ENCODE data around the gene DARS2.
"Not testable (repeated sequence)": the region's sequence is repeated elsewhere in the genome, so short reads cannot be mapped to it uniquely, and the experiment has no call there.

The DARS2 gene, protein sequence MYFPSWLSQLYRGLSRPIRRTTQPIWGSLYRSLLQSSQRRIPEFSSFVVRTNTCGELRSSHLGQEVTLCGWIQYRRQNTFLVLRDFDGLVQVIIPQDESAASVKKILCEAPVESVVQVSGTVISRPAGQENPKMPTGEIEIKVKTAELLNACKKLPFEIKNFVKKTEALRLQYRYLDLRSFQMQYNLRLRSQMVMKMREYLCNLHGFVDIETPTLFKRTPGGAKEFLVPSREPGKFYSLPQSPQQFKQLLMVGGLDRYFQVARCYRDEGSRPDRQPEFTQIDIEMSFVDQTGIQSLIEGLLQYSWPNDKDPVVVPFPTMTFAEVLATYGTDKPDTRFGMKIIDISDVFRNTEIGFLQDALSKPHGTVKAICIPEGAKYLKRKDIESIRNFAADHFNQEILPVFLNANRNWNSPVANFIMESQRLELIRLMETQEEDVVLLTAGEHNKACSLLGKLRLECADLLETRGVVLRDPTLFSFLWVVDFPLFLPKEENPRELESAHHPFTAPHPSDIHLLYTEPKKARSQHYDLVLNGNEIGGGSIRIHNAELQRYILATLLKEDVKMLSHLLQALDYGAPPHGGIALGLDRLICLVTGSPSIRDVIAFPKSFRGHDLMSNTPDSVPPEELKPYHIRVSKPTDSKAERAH

DNA sequence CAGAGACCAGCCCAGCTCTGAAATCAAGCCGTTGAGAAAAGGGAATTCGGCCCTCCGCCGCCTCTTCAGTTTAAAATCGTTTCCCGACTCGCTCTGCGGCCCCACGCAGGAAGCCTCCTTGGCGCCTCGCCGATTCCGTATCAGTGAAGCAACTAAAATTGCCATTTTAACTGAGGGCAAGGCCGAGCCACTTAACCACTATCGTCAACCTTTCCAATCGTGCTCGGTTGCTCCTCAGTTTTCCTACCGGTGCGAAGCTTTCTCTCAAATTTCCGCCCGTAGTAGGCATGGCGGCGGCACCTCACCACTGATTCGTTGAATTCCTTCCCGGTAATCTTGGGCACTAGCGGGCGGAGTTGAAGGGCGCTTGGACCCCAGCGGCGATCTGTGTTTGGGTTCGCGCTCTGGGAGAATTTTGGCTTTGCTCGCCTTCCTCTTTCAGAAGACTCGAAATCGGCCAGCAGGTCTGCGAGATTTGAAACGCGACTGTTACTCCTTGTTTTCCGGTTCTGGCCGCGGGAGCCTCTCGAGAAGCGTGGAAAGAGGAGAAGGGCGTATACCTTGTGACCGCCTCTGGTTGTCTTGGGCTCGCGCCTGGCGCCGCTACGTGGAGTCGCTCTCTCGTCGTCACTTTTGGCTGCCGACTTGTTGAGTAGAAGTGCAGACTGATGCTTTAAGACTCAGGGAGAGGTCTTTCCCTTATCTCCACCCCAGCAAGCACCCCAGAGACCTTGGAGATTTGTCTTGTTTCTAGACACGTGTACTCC lies at the start of gene DARS2, which contains the start of gene CENPL:
DARS2 (plus strand) TSS at position 359 of the 767 bp plus-strand sequence. CDS start 557 bp downstream, outside the sequence.
CENPL (minus strand) TSS at position 569 of the 767 bp plus-strand sequence. CDS start 13,584 bp downstream, outside the sequence.
- DNase-seq, result peak; percentile 98

DNA sequence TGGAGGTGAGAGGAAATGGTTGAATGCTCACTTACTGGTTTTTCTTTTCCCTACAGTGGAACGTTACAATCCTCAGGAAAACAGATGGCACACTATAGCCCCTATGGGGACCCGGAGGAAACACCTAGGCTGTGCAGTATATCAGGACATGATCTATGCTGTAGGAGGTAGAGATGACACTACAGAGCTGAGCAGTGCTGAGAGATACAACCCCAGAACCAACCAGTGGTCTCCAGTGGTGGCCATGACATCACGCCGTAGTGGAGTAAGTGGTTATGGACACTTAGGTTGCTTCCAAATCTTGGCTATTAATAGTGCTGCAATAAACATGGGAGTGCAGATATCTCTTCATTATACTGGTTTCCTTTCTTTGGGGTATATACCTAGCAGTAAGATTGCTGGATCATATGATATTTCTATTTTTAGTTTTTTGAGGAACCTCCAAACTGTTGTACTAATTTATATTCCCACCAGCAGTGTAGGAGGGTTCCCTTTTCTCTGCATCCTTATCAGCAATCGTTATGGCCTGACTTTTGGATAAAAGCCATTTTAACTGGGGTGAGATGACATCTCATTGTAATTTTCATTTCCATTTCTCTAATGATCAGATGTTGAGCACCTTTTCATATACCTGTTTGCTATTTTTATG lies 48.8 kb upstream of the DARS2 start:
- no peak for DNase-seq

DNA sequence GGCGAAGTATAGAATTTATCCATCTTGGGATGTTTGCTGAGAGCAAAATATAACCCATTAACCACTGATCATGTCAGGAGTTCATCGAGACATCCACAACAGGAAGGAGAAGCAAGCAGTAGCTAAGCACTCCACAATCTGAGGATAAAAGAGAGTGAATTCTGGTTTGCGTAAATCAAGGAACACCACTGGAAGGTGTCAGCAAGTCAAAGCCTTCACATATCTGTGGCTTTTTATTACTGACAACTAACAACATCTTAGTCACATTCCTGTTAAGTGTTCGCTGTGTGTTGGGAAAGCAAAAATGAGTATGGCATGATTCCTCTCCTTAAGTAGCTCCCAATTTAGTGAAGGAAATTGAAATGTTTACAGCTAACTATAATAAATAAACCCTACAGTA lies 44.5 kb upstream of the DARS2 start:
- DNase-seq, result no peak

DNA sequence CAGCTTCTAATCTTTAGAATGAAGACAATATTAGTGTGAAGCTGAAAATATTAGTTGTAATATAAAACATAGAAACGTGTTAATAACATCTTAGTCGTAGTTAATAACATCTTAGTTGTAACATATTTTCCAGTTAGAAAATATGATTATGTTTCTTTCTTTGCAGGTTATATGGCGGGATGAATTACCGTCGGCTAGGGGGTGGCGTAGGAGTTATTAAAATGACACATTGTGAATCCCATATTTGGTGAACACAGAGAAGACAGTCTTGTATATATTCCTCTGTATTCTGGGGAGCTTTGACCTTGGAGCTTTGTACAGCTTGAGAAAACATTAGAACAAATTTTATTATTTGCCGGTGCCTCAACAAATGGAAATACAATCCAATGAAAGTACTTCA lies 39.5 kb upstream of the DARS2 start:
- no peak for DNase-seq

DNA sequence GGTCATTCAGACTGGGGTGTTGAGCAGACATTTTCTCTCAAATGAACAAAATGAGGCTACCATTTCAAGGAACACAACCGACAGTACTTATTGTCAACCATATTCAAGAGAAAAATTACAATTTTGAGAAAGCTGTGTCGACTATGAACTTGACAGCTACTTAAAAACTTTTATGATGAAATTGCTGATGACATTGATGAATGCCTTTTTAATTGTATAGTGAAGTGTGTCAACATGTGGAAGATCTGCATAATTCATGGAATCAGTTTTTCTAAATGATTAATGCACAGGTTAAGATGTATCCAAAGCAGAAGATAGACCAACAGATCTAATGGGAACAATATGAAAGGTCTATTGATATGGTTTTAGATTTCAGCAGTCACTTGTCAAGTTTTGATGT lies 34.6 kb upstream of the DARS2 start:
- DNase-seq, result no peak

DNA sequence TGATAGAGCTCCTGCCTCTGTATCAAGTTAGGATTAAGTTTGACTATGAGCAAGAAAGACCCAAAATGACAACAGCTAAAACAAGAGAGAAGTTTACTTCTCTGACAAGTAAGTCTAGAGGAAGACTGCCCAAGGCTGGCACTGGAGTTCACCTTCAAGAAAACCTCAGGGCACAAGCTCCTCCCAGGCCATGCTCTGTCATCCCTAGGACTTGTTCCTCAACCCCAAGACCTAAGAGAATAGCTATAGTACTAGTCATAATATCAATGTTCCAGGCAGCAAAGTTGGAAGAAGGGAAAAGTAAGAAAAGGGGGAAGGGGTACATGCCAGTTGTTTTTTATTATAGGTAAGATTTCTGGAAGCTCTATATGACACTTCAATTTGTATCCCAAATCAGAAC lies 26.4 kb upstream of the DARS2 start:
- no peak for DNase-seq

DNA sequence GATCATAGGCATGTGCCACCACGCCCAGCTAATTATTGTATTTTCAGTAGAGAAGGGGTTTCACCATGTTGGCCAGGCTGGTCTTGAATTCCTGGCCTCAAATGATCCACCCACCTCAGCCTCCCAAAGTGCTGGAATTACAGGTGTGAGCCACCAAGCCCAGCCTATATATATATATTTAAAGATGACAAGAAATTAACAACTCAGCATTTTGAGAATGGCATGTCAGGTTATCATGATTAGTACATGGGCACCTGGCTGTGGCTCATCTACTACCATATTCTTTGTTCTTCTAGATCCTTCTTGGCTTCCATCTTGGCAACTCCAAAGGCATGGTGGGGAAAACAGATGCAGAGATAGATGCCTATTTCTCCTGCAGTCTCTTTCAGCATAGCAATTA lies 24.5 kb upstream of the DARS2 start:
- DNase-seq, result not testable (repeated sequence)

DNA sequence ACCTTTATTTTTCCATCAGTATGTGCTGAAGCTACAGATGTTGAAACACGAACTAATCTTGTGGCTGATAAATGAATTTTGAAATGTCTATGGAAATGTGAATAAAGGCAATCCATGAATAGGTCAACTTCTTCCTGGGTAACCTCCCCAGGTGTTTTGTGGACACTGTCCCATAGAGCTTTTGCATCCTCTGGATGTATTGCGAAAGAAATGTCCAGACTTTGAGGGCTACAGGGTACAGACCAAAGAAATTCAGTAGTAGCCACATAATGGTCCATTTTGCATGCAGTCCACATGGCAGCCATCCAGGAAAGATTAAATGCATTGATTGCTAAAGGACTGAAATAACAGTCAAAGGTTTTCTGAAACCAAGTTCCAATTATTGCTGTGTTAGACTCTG lies 21.5 kb upstream of the DARS2 start:
- DNase-seq, result no peak

DNA sequence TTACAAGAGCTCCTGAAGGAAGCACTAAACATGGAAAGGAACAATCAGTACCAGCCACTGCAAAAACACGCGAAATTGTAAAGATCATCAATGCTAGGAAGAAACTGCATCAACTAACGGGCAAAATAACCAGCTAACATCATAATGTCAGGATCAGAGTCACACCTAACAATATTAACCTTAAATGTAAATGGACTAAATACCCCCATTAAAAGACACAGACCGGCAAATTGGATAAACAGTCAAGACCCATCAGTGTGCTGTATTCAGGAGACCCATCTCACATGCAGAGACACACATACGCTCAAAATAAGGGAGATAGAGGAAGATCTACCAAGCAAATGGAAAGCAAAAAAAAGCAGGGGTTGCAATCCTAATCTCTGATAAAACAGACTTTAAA lies 10.8 kb upstream of the DARS2 start:
- not testable (repeated sequence) for DNase-seq

DNA sequence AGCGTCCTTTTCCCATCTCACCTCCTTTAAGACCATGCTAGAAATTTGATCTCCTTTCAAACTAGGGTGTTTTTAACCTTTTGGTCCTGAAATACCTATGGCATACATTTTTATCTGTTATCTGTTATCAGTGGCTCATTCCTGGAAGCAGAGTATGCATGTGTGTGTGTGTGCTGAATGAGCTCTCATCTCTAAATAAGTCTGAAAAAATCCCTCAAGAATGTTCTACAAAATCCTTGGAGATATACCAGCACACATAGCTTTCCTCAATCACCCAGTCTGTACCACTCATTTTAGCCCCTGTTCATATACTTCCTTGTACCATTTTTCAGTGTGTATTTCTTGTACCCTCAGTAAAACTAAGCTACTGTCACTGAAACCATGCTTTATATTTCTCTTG lies 6.0 kb upstream of the DARS2 start:
- DNase-seq, result no peak

DNA sequence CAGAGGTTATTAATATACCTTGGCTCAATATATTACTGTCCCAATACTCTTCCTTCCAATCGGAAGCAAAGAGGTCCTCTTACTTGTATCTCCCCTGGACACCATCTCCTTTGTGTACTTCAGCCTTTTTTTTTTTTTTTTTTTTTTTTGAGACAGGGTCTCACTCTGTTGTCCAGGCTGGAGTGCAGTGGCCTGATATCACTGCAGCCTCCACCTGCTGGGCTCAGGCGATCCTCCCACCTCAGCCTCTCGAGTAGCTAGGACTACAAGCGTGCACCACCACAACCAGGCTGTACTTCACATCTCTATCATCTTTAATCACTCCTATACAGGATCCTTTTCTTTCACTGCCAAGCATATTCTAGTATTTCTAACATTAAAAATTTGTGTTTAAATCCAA lies 2.8 kb upstream of the DARS2 start:
- DNase-seq, result no peak

DNA sequence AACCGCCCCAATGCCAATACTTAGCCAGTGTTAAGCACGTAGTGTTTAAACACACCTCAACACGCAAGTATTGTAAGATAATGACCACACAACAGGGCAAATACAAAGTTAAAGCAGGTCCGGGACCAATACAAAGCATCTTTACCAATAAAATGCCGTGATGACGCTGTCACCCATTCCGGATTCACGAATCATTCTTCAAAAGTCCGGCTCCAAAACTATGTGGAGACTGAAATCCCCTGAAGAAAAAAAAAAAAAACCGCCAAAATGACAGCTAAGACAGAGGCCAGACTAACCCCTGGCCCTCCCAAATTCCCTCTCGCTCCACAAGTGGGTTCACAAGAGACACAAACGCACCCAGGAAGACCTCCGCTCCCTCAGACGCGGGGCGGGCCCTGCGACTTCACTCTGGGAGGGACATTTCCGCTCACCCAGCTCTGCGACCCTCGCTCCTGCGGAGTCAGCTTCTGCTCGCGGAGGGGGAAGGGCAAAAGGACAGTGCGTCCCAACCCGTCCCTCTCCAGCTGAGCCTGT lies 625 bp upstream of the DARS2 start:
- DNase-seq, result no peak

DNA sequence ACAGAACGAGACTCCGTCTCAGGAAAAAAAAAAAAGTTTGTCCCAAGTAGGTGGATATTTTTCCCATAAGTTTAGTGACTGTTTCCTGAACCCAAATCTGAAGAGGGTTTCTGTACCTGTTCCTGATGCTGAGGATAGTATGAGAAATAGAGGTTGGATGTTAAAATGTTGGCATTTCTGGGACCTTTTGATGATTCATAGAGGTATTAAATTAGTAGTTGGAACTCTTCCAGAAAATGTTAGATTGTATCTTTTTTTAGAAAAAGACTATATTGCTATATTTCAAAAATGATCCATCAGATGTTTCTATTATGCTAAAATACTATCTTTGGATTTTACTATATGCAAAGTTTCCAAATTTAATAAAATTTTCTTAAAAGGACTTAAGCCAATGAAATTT lies 3.1 kb downstream of the DARS2 start:
- no peak for DNase-seq

DNA sequence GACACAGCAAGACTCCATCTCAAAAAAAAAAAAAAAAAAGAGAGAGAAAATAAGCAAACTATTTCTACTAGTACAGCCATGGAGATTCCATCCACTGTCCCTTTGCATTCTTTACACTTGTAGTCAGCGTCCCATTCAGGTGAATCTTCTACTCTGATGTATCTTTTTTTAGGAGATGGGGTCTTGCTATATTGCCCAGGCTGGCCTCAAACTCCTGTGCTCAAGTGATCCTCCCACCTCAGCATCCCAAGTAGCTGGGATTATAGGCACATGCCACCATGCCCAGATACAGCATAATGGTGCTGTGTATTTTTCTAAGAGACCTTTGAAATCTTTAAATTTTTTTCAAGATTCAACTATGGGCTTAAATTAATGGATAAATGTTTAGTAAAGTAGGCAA lies 8.3 kb downstream of the DARS2 start:
- DNase-seq, result no peak

DNA sequence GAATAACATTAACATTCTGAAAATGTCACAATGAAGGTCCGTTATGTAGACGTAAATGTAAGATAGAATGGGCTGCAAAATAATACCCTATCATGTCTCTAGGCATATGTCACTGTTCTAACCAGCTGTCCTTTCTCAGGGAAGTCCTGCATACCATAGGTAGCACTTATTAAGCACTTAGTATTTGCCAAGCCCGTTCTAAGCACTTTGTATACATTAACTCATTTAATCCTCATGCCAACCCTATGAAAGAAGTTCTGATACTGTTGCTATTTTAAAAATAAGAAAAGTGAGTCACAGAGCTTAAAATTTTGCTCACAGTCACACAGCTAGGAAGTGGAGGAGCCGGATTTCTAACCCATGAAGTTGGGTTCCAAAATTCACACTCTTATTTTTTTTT lies 27.6 kb downstream of the DARS2 start:
- DNase-seq, result no peak

DNA sequence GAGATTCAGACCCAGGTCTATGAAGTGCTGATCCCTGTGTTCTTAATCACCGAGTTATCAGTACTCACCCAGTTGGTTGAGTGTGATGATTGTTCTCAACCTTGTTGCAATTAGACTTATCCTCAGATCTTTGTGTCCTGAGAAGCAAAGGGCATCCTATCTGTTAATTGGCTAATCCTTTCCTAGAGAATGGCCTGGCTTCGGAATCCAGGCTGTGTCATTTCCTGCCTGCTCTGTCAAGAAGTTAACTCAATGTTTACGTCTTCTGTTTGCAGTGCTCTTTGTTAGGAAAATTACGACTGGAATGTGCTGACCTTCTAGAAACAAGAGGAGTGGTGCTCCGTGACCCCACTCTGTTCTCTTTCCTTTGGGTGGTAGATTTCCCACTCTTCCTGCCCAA lies 28.6 kb downstream of the DARS2 start:
- no peak for DNase-seq

DNA sequence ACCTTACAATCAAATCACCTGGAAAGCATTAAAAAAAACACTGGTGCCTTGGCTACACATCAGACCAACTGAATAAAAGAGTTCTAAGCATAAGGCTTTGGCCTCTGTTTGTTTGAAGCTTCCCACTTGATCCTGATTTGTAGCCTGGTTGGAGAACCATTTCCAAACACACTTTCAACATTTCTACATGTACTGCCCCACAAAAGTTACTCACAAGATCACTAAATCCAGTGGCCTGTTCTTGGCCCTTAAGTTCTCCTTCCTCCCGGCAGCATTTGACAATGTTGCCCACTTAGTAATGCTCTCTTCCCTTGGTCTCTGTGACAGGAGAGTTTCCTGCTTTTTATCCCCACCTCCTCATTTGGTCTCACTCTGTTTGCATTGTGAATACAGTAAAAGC lies 31.5 kb downstream of the DARS2 start:
- DNase-seq, result no peak

DNA sequence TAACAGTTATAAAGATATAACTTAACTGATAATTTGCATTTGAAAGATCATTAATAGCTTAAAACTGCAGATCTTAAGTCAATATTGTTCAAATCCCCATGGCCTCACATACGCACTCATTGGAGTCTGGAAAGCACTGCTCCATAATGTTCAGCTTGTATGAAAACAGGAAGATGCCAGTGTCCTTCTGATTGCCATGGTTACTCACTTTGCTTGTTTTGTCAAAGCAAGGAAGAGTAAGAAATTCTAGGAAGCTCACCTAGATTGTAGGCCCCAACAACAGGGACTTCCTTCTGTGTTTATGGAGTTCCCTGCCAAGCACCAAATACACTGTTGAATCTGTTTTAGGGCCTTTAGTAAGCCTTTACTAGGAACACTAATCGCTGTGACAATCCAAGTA lies 32.4 kb downstream of the DARS2 start:
- DNase-seq, result no peak

DNA sequence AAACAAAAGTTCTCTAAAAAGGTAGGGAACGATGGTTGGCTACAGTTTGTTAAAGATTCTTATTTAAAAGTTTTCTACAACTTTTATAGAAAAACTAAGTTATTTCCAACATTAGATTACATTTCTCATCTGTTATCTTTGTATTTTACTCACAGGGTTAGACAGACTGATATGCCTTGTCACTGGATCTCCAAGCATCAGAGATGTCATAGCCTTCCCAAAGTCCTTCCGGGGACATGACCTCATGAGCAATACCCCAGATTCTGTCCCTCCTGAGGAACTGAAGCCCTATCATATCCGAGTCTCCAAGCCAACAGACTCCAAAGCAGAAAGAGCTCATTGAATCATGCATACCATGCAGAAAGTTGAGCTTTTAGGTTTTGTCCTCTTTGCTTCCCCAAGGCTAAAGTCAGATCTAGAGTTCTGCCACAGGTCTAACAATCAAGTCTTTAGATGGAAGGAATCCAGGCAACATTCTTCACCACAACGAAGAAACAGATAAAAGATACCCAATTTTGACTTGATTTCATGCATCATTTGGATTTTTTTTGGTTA lies 33.0 kb downstream of the DARS2 start:
- DNase-seq, result no peak

DNA sequence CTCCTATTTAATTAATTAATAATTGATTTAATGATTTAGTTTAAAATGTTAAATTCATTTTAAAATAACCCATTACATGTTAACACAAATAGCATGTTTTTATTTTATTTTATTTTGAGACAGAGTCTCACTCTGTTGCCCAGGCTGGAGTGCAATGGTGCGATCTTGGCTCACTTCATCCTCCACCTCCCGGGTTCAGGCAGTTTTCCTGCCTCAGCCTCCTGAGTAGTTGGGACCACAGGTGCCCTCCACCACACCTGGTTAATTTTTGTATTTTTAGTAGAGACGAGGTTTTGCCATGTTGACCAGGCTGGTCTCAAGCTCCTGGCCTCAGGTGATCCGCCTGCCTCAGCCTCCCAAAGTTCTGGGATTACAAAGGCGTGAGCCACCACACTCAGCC lies 35.1 kb downstream of the DARS2 start:
- not testable (repeated sequence) for DNase-seq

DNA sequence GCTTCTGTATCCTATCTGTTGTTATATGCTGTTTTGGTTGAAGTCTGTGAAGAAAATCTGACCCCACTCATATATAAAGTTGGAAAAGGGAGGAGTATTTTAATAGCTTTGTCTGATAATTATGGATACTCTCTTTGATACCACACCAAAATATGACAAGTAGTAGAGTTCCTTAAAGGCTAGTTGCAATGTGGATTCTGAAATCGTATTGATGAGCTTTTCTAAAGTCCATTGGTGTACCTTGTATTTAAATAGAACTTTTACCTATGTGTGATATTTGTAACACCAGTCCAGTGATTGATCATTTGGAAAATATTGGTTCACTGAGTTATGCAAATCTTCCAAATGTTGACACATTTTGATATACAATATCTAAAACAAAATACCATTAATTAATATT lies 35.6 kb downstream of the DARS2 start:
- no peak for DNase-seq

DNA sequence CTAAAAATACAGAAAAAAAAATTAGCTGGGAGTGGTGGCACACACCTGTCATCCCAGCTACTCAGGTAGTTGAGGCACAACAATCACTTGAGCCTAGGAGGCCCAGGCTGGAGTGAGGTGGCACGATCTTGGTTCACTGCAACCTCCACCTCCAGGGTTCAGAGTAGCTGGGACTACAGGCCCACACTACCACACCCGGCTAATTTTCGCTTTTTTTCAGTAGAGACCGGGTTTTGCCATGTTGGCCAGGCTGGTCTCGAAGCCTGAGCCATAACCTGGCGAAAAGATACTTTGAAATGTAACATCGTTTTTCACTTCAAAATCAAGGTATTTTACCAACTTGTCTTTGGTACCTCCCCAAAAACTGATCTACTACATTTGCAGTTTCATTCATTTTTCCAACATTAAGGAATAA lies 37.3 kb downstream of the DARS2 start:
- DNase-seq, result no peak
